Esophagus muscularis mucosa (tissue), 3 donors: Measurements from ENCODE around the gene TMEM240.

ENCODE experiments used
- CTCF ChIP-seq, 3 experiments: fragments of 200-600 bp in 2 of 3; fragments of 450-650 bp in 1 of 3; sonication (generic) in 2 of 3; IDR thresholded peaks; one replicate each; pipeline ENCODE4 v1.5.1; 2017 to 2019; ENCODE audit warnings: antibody characterized with exemption in 3 of 3, mild to moderate bottlenecking in 2 of 3, moderate library complexity in 1 of 3
- POLR2A ChIP-seq: fragments of 450-650 bp; IDR thresholded peaks from one replicate; pipeline ENCODE4 v1.6.1; 2017; ENCODE audit warnings: antibody characterized with exemption, moderate library complexity, mild to moderate bottlenecking, low read depth

- TF ChIP-seq CTCF (IDR thresholded peaks at IDR 0.05) (no peak), POLR2A (no peak)
These were observed at the start of gene TMEM240 for GRCh38 chr1:1540090-1540817.
